ENCODE data around the gene ZKSCAN1.

ZKSCAN1 gene

DNA sequence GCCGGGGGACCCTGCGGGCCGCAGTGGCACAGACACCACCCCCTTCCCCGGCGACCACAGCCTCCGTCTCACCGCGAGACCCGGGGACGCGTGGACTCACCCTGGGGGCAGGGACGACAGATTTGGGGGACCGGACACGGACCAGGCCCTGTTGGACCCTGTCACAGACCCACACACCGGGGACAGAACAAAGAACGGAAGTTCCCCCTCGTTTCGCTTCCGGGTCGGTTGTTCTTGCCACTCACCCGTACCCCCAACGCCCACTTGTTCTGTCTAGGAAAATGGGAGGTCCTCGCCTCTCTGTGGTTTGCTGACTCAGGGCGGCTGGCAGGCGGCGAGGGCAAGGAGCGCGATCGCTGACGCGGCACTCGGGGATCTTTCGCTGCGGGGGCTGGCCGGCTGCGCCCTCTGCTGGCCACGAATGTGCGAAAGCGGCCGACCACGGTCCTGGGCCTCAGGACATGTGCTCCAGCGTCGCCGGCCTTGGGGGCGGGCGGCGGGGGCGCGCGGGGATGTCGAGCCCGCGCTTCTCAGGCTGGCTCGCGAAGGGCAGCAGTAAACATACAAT lies 66.2 kb downstream of the ZKSCAN1 start, which contains the start of gene ZNF3:
ZNF3 (minus strand) TSS at position 189 of the 568 bp plus-strand sequence. CDS start 4,366 bp downstream, outside the sequence.
- DNase-seq = peak; percentile 99

DNA sequence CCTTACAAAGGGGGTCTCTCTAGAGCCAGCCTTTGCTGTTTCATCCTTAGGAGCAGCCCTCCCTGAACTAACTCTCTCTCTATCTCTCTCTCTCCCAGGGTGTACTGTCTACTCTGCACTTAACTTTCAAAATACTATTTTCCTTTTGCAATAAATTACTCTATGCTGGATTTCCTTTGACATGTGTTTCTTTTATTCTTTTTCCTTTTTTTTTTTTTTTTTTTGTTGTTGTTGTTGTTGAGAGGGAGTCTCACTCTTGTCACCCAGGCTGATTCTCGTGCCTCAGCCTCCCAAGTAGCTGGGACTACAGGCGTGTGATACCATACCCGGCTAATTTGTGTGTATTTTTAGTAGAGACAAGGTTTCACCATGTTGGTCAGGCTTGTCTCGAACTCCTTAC lies 67.6 kb downstream of the ZKSCAN1 start:
- no peak for DNase-seq

DNA sequence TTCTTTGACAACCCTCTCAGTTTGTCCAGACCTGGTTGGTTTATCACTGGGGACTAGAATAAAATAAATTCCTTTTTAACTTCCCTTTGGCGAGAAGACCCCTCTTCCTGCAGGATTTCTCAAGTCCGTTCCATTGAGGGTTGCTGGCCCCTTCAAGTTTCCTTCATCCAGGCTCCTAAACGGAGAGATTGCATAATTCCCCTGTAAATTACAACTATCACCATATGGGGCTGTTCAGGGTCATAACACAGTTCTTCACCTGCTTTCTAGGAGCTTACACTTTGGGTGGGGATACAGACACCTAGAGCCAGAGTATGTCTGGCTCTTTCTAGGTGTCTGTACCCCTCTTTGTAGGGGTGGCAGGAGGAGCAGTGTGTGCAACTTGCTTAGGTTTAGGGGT lies 70.1 kb downstream of the ZKSCAN1 start:
- no peak for DNase-seq

DNA sequence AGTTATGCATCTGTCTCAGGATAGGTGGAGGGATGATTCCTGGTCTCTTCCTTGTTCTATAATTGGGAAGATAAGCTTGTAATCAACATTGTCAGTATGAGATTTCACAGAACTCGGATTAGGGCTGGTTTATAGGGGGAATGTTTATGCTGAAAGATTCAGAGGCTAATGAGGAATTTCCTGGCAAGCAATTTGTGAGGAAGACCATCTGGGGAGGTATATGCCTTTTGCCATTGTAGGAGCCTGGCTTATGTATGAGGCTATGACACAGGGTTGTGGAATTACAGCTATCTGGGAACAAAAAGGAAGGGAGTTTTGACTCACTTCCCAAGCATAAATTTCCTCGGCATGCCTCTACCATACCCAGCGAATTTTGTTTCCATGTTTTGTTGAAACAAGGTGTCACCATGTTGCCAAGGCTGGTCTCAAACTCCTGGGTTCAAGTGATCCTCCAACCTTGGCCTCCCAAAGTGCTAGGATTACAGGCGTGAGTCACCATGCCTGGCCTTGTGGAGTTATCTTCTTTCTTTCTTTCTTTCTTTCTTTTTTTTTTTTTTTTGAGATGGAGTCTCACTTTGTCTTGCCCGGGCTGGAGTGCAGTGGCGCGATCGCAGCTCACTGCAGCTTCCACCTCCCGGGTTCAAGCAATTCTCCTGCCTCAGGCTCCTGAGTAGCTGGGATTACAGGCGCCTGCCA lies 71.8 kb downstream of the ZKSCAN1 start:
- DNase-seq = peak; percentile 98

DNA sequence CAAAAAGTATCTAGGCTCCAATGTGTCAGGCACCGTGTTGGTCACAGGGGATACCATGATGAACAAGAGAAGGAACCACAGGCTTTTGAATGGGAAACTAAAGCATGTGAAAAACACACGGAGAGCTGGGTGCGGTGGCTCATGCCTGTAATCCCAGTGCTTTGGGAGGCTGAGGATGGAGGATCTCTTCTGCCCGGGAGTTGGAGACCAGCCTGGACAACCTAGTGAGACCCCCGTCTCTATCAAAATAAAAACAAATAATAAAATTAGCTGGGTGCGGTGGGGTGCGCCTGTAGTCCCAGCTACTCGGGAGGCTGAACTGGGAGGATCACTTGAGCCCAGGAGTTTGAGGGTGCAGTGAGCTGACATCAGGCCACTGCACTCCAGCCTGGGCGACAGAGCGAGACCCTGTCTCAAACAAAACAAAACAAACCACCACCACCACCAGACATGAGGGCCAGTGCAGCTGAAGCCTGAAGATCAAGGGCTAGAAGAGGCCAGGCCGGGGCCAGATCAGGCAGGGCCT lies 72.8 kb downstream of the ZKSCAN1 start:
- no peak for DNase-seq

DNA sequence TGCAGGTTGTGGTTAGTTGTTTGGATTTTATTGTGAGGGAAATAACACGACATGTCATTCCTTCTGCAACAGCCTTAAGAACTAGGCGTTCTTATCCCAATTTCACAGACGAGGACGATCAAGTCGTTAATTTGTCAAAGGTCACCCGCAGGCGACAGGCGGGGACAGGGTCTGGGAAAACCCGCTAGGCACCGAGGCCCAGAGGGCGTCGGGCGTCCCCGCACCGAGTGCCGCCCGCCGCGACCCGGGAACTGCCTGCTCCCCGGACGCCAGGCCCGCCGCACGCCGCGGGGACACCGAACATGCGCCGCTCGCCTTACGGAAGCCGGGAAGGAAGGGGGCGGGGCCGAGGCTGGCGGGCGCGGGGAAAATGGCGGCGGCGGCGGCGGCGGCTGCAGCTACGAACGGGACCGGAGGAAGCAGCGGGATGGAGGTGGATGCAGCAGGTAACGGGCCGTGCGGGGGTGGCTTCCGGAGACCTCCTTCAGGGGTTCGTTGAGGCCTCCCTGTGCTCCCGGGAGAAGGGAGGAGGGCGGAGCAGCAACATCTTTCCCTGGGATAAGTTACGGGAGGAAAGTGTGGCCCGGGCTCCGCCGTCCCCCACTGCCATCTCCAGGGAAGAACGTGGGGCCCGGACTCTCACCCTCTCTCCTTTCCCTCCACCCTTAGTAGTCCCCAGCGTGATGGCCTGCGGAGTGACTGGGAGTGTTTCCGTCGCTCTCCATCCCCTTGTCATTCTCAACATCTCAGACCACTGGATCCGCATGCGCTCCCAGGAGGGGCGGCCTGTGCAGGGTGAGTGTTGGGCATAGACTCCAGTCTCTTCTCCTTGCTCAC lies 73.4 kb downstream of the ZKSCAN1 start, which contains the start of gene COPS6:
COPS6 (plus strand) TSS at position 349 of the 837 bp plus-strand sequence; CDS start at position 371, 22 bp downstream.
- DNase-seq = peak; percentile 84

DNA sequence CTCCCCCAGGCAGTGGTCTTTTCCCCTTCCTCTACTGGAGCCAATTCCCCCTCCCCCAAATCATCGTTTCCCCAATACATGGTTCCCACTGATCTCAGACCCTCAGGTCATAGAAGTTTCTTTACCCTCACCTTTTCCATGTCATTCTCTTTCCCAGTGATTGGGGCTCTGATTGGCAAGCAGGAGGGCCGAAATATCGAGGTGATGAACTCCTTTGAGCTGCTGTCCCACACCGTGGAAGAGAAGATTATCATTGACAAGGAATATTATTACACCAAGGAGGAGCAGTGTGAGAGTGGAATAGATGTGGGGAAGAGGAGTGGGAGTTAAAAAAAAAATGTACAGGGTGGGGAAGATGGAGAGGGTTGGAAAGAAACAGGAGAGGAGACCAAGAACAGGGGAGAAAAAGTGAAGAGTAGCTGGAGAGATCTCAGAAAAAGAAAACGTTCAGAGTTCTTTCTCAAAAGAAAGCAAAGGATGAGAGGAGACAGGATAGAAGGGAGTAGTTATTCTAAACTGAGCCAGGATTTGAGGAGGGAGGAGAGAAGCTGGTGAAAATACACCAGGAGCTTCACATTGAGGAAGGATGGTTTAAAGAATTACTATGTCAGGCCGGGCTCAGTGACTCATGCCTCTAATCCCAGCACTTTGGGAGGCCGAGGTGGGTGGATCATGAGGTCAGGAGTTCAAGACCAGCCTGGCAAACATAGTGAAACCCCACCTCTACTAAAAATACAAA lies 74.2 kb downstream of the ZKSCAN1 start:
- DNase-seq = peak; percentile 43

DNA sequence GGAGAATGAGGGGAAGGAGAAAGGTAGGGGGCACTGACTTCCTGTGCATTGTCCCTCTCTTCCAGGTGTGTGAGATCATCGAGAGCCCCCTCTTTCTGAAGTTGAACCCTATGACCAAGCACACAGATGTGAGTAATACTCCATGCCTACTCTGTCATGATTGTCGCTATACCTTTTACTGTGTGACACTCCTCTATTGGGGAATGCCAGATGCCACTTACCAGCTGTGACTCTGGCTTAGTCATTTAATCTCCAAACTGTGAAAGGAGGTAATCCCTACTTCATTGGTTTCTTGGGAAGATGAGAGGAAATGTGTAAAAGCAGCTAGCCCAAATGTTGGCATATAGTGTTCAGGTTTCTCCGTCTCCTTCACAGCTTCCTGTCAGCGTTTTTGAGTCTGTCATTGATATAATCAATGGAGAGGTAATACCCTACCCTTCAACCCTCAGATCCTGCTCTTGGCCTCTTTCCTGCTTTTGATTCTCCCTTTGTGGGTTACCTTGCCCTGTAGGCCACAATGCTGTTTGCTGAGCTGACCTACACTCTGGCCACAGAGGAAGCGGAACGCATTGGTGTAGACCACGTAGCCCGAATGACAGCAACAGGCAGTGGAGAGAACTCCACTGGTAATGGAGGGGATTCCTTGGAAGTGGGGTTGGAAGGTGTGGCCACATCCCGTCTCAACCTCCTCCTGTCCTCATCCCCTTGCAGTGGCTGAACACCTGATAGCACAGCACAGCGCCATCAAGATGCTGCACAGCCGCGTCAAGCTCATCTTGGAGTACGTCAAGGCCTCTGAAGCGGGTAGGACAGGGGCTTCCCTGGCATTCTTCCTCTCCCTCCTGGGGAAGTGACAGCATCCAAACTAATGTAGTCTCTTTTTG lies 75.4 kb downstream of the ZKSCAN1 start:
- no peak for DNase-seq
